Breast epithelium (tissue), 4 donors: ENCODE results near the gene PRCC. TPM values are rescaled to one million over a fixed set of nuclear protein-coding genes. Genes with fewer than 3 reads are reported as not detected.

Source experiments
- DNase-seq, 2 donors: peaks; one replicate each; pipeline ENCODE4 v3.0.0-alpha.2; 2019; ENCODE audit warnings: low spot score in 2 of 2
- H3K27ac ChIP-seq, 2 donors: fragments of 200-600 bp; sonication (generic) in 1 of 2; one replicate each; pipeline ENCODE4 v1.5.1; 2016 to 2019; ENCODE audit warnings: mild to moderate bottlenecking in 1 of 2
- H3K27me3 ChIP-seq, 2 donors: fragments of 200-600 bp; sonication (generic) in 1 of 2; one replicate each; pipeline versions ENCODE4 v1.5.1 to v1.6.0; 2017 to 2019; ENCODE audit warnings: control low read depth in 1 of 2, mild to moderate bottlenecking in 1 of 2
- H3K36me3 ChIP-seq: fragments of 200-600 bp; one replicate; pipeline ENCODE4 v1.5.1; 2019
- H3K4me1 ChIP-seq, 2 donors: fragments of 200-600 bp; sonication (generic); one replicate each; pipeline ENCODE4 v1.5.1; 2016 to 2019; ENCODE audit warnings: control low read depth in 1 of 2
- H3K4me3 ChIP-seq, 3 donors: fragments of 200-600 bp; sonication (generic); 1 replicate in 2 of 3; 2 replicates in 1 of 3; pipeline ENCODE4 v1.5.1; 2016 to 2019; ENCODE audit warnings: mild to moderate bottlenecking in 3 of 3, moderate library complexity in 2 of 3
- H3K9me3 ChIP-seq, 2 donors: fragments of 200-600 bp; sonication (generic) in 1 of 2; one replicate each; pipeline ENCODE4 v1.5.1; 2016 to 2019; ENCODE audit warnings: control low read depth in 1 of 2
- CTCF ChIP-seq, 3 donors: fragments of 450-650 bp; IDR thresholded peaks; one replicate each; pipeline ENCODE4 v1.5.1; 2016 to 2017; ENCODE audit warnings: antibody characterized with exemption in 3 of 3, mild to moderate bottlenecking in 3 of 3, moderate library complexity in 3 of 3
- POLR2A ChIP-seq: fragments of 450-650 bp; IDR thresholded peaks from one replicate; pipeline ENCODE4 v1.6.1; 2016; ENCODE audit warnings: antibody characterized with exemption, mild to moderate bottlenecking, moderate library complexity
- POLR2AphosphoS5 ChIP-seq, 3 donors: sonication (generic); formaldehyde crosslinking; IDR thresholded peaks; one replicate each; pipeline ENCODE4 v1.6.1; 2017; ENCODE audit warnings: antibody characterized with exemption in 3 of 3
- intact Hi-C: fragments of 100-400 bp; cut with DNase I; formaldehyde crosslinking; loops from one replicate; pipeline ENCODE4 v1.15.1; 2023; ENCODE audit warnings: low total_unique reads
- total RNA-seq, 3 donors: library from RNA; depleted of rRNA; stranded (reverse); fragments of >200 nt; gene quantifications; one replicate each; pipeline ENCODE4 v1.1.0, GENCODE V29; 2016

The PRCC gene
- total RNA-seq, 3 donors from 2014 or later = 21.6 to 35.9 (median 24.9) TPM

DNA sequence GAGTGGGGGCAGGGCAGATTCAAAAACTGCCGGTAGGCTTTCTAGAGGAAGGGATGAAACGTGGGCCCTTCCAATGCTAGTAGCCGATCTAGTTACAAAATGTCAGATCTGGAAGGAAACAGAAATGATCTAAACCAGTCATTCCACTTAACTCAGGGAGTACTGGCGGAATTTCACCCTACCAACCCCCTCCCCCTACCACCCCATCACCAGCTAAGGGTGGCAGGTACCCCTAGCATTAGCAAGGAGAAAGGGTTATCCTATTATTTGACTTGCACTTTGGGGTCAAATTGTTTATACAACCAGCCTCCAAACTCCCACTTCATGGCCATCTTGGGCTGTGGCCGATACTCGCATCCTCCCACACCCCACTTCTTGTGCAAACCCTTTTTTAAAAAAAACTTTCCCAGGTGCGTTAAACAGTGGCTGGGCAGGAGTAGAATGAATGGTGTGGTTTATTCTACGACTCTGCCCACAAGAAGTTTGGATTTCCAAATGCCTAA is 25.8 kb upstream of the PRCC start:
- Histone ChIP-seq H3K4me3 (peak overlapping the region; percentile 15 to 78 (median 75)), H3K4me1 (peaks cover 0 to 14% of the 10 kb centered on the region in 2 donors), H3K27me3 (no peaks in the 10 kb centered on the region), H3K9me3 (no peaks in the 10 kb centered on the region), H3K27ac (peak overlapping the region; percentile 91 to 97), H3K36me3 (peaks cover 2% of the 10 kb centered on the region)
- TF ChIP-seq POLR2A (no peak), POLR2AphosphoS5 (IDR thresholded peaks at IDR 0.05) (no peak), CTCF (IDR thresholded peaks at IDR 0.05) (no peak)
- no peak for DNase-seq
- intact Hi-C loops = no loop called here

DNA sequence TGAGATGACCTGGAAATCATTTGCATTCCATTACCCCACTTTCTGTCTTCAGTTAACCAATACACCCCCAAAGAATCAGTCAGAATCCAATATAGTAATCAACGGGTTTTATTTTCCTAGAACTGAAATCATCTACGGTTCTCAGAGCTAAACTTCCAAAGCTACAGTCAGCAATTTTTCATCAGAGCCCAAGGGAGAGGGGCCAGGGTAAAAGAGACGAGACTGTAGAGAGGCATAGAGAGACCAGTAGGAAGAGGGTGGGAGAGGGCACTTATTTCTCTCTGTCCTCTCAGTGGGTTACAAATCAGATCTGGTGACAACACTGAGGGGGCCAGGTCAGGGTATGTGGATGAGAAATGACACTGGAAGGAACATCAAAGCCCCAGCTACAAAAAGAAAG is 25.3 kb upstream of the PRCC start:
- Histone ChIP-seq H3K27ac (peak overlapping the region; percentile 91 to 97), H3K4me3 (no peak overlapping the region), H3K4me1 (peaks cover 0 to 14% of the 10 kb centered on the region in 2 donors)

GRCh38 chr1:156742801-156743200 is 24.5 kb upstream of the PRCC start:
- Histone ChIP-seq H3K27me3 (no peaks in the 10 kb centered on the region), H3K27ac (peak overlapping the region in 1 of 2 donors; percentile 23), H3K4me3 (no peak overlapping the region), H3K4me1 (peaks cover 2 to 15% of the 10 kb centered on the region in 2 donors), H3K36me3 (no peaks in the 10 kb centered on the region), H3K9me3 (no peaks in the 10 kb centered on the region)
- TF ChIP-seq CTCF (IDR thresholded peaks at IDR 0.05) = no peak
- no peak for TF ChIP-seq POLR2A
- TF ChIP-seq POLR2AphosphoS5 (IDR thresholded peaks at IDR 0.05) = no peak
- no peak for DNase-seq
- intact Hi-C loops = no loop called here

More for the DNA sequence above, 25.3 kb upstream of the PRCC start:
- TF ChIP-seq POLR2AphosphoS5 (IDR thresholded peaks at IDR 0.05) = no peak
- no peak for TF ChIP-seq CTCF (IDR thresholded peaks at IDR 0.05)
- intact Hi-C loops = no loop called here
- H3K9me3 ChIP-seq = no peaks in the 10 kb centered on the region
- no peaks in the 10 kb centered on the region for H3K36me3 ChIP-seq
- DNase-seq = no peak
- no peaks in the 10 kb centered on the region for H3K27me3 ChIP-seq

GRCh38 chr1:156743367-156744302 is 23.7 kb upstream of the PRCC start:
- intact Hi-C loops = no loop called here
- peak overlapping the region; percentile 100 for H3K27ac ChIP-seq
- no peaks in the 10 kb centered on the region for H3K27me3 ChIP-seq
- no peak overlapping the region for H3K4me3 ChIP-seq
- TF ChIP-seq CTCF (IDR thresholded peaks at IDR 0.05) (no peak), POLR2A (no peak), POLR2AphosphoS5 (IDR thresholded peaks at IDR 0.05) (no peak)
- no peaks in the 10 kb centered on the region for H3K36me3 ChIP-seq
- H3K4me1 ChIP-seq = peaks cover 7 to 22% of the 10 kb centered on the region in 2 donors
- DNase-seq = no peak
- no peaks in the 10 kb centered on the region for H3K9me3 ChIP-seq

DNA sequence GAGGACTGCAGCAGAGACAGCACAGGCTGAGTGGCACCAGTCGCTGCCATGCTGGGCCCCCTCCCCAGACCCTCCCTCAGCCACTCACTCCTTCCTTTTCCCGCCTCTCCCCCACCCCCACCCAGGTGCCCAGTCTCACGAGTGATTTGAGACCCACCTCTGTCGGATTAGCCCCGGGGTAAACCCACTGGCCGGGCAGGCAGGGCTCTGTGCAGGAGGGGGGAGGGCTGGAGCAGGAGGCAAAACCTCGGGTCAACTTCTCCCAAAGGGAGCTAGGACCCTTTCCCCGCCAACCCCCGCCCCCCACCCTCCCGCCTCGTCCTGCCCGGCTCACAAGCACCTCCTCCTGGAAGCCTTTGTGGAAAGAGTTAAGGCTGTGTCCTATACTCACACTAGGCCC is 23.0 kb upstream of the PRCC start:
- TF ChIP-seq POLR2A (no peak), POLR2AphosphoS5 (IDR thresholded peaks at IDR 0.05) (no peak)

More for the DNA sequence above, 23.0 kb upstream of the PRCC start:
- no peak overlapping the region for H3K4me3 ChIP-seq
- no peak for DNase-seq
- intact Hi-C loops = no loop called here
- peaks cover 8 to 28% of the 10 kb centered on the region in 2 donors for H3K4me1 ChIP-seq
- no peaks in the 10 kb centered on the region for H3K27me3 ChIP-seq
- peak overlapping the region; percentile 100 for H3K27ac ChIP-seq
- H3K36me3 ChIP-seq = no peaks in the 10 kb centered on the region
- no peaks in the 10 kb centered on the region for H3K9me3 ChIP-seq
